HG02588 (cell line): ENCODE data around the gene ADAMTS2.

Source experiments
- ATAC-seq: cut with Tn5 transposase; IDR thresholded peaks from one replicate; pipeline ENCODE4 v1.9.1; 2021; ENCODE audit warnings: mild to moderate bottlenecking, moderate library complexity; ENCODE audit not compliant: unreplicated experiment

Gene ADAMTS2

GRCh38 chr5:179061025-179061424 lies 284.2 kb downstream of the ADAMTS2 start:
- ATAC-seq = no peak
